SU-DHL-6 (cell line): ENCODE data around the gene NID1.

Experiments
- H2AFZ ChIP-seq: fragments of 200-600 bp; sonication (generic); 2 replicates; pipeline ENCODE4 v1.6.1; 2014; ENCODE audit warnings: low read depth, mild to moderate bottlenecking, moderate library complexity, mixed read lengths, antibody characterized with exemption, low read length; ENCODE audit not compliant: severe bottlenecking
- H3F3A ChIP-seq: fragments of 200-600 bp; shearing (Covaris generic); 2 replicates; pipeline ENCODE4 v1.6.0; 2016; ENCODE audit warnings: antibody characterized with exemption, mild to moderate bottlenecking; ENCODE audit not compliant: insufficient read depth
- H3K27ac ChIP-seq: fragments of 200-600 bp; sonication (generic); 2 replicates; pipeline ENCODE4 v1.5.1; 2016; ENCODE audit warnings: low read depth, mild to moderate bottlenecking, low read length, moderate library complexity, mixed read lengths
- H3K27me3 ChIP-seq: fragments of 200-600 bp; sonication (generic), shearing (Covaris generic); 2 replicates; pipeline ENCODE4 v1.6.0; 2014; ENCODE audit warnings: mild to moderate bottlenecking, low read length
- H3K36me3 ChIP-seq: fragments of 200-600 bp; sonication (generic); 2 replicates; pipeline ENCODE4 v1.6.1; 2014; ENCODE audit warnings: mild to moderate bottlenecking, low read length, mixed read lengths
- H3K4me2 ChIP-seq: fragments of 300-600, 200-600 bp; shearing (Covaris generic), sonication (generic); 2 replicates; pipeline ENCODE4 v1.6.0; 2014; ENCODE audit warnings: low read length, low read depth, mild to moderate bottlenecking; ENCODE audit not compliant: poor library complexity, severe bottlenecking
- H3K4me3 ChIP-seq: fragments of 200-600 bp; sonication (generic); 2 replicates; pipeline ENCODE4 v1.5.1; 2014; ENCODE audit warnings: antibody characterized with exemption, low read length, mild to moderate bottlenecking, mixed read lengths; ENCODE audit not compliant: insufficient read depth, poor library complexity, severe bottlenecking
- H3K79me2 ChIP-seq: fragments of 200-600 bp; sonication (generic); 2 replicates; pipeline ENCODE4 v1.6.1; 2014; ENCODE audit warnings: mild to moderate bottlenecking, low read length, moderate library complexity; ENCODE audit not compliant: insufficient read depth
- H3K9ac ChIP-seq: fragments of 200-600 bp; sonication (generic); 2 replicates; pipeline ENCODE4 v1.7.0; 2014; ENCODE audit warnings: mild to moderate bottlenecking, low read length
- H3K9me2 ChIP-seq: fragments of 200-600 bp; sonication (generic); replicated peaks from 2 replicates; pipeline ENCODE4 v1.6.1; 2014; ENCODE audit warnings: low read length; ENCODE audit not compliant: insufficient read depth
- H3K9me3 ChIP-seq: fragments of 200-600 bp; sonication (generic); 2 replicates; pipeline ENCODE4 v1.6.1; 2014; ENCODE audit warnings: low read length, mixed read lengths; ENCODE audit not compliant: insufficient read depth
- H4K20me1 ChIP-seq: fragments of 200-600 bp; sonication (generic); 2 replicates; pipeline ENCODE4 v1.6.1; 2014; ENCODE audit warnings: low read depth, mild to moderate bottlenecking, antibody characterized with exemption, low read length, moderate library complexity, mixed read lengths
- CTCF ChIP-seq: fragments of 200-600 bp; sonication (generic); IDR thresholded peaks from one replicate; pipeline ENCODE4 v1.5.1; 2017; ENCODE audit warnings: antibody characterized with exemption, mild to moderate bottlenecking, low read length, moderate library complexity; ENCODE audit not compliant: insufficient read depth, poor library complexity, severe bottlenecking
- EZH2phosphoT487 ChIP-seq: fragments of 200-600 bp; sonication (generic), shearing (Covaris generic); conservative IDR thresholded peaks from 2 replicates; pipeline ENCODE4 v1.6.1; 2018; ENCODE audit warnings: mild to moderate bottlenecking, antibody characterized with exemption, low read length, moderate library complexity, mixed read lengths

NID1 gene

GRCh38 chr1:236021424-236022135 lies 43.3 kb downstream of the NID1 start:
- no peaks in the 10 kb centered on the region for H3F3A ChIP-seq
- H3K4me3 ChIP-seq = no peak overlapping the region
- H3K27ac ChIP-seq = no peak overlapping the region
- no peak overlapping the region for H3K9ac ChIP-seq
- TF ChIP-seq CTCF (no peak), EZH2phosphoT487 (no peak)
- H3K79me2 ChIP-seq = no peaks in the 10 kb centered on the region
- no peaks in the 10 kb centered on the region for H3K27me3 ChIP-seq
- H3K4me2 ChIP-seq = no peak overlapping the region
- H3K9me2 ChIP-seq = no peaks in the 10 kb centered on the region
- no peaks in the 10 kb centered on the region for H3K9me3 ChIP-seq
- H3K36me3 ChIP-seq = no peaks in the 10 kb centered on the region
- no peaks in the 10 kb centered on the region for H4K20me1 ChIP-seq
- H2AFZ ChIP-seq = no peak overlapping the region

DNA sequence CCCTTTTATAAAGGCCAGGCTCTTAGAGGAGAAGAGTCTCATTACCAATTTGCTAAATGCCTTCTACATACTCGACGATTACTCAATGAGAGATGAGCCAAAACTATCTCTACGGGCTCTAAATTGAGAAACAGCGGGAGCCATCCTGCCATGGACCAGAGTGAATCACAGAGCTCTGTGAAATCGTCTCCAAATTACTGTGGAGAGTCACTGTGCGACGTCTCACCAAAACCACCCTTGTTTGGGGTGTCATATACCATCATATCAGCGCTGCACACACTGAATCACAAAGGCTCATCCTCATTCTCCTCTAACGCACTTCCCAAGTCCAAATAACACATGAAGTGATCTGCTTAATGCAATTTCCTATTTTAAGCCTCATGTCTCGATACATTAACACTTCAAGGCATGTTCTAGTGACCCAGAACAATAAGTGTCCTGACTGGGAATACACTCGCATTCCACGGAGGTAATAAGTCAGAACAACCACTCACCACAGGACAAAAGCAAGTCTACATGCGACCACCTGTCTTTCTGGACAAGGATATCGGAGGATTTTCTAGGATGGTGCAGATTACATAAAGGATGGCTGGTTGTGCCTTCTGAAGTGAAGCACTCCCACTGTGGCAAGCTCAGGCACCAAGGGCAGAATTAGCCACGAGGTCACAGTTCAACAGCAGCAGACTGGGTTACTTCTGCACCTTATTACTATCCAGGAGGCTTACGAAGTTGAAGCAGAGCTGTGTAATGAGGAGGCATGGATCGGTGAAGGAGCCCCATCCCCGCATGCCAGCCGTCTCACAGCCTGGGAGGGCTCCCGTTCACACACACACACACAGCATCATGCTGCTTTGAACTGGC lies 44.3 kb downstream of the NID1 start:
- H3K9ac ChIP-seq = no peak overlapping the region
- no peaks in the 10 kb centered on the region for H4K20me1 ChIP-seq
- no peak overlapping the region for H2AFZ ChIP-seq
- TF ChIP-seq CTCF (no peak), EZH2phosphoT487 (no peak)
- no peaks in the 10 kb centered on the region for H3F3A ChIP-seq
- no peak overlapping the region for H3K27ac ChIP-seq
- no peaks in the 10 kb centered on the region for H3K9me2 ChIP-seq
- H3K4me2 ChIP-seq = no peak overlapping the region
- H3K27me3 ChIP-seq = no peaks in the 10 kb centered on the region
- no peaks in the 10 kb centered on the region for H3K36me3 ChIP-seq
- H3K9me3 ChIP-seq = no peaks in the 10 kb centered on the region
- H3K79me2 ChIP-seq = no peaks in the 10 kb centered on the region
- H3K4me3 ChIP-seq = no peak overlapping the region

DNA sequence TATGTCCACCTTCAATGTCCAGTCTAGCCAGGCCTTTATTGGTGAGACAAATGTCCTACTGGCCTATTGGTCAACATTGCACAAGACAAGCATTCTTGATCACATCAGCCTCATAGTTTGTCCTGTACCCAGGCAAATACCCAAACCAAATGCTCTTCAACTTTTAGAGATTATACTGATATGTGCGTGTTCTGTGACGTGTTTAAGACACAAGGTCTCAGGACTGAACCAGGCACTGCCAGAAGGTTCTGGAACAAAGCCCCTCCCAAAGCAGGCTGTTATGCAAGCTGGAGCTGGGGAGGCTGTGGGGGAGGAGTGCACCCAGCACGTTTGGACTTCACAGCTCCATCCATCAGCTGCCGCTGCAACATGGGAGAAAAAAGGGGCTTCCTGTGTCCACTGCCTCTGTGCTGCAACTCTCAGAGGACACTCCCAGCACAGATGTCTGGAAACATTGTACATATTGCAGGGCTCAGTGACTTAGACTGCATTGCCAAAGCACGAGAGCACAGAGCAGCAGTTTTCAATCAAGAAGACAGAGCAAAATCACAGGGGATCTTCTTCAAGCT lies 45.9 kb downstream of the NID1 start:
- Histone ChIP-seq H3K79me2 (no peaks in the 10 kb centered on the region), H4K20me1 (no peaks in the 10 kb centered on the region), H3K9me3 (no peaks in the 10 kb centered on the region), H3K36me3 (no peaks in the 10 kb centered on the region), H3F3A (no peaks in the 10 kb centered on the region), H3K4me2 (no peak overlapping the region), H2AFZ (no peak overlapping the region), H3K9me2 (no peaks in the 10 kb centered on the region), H3K27me3 (no peaks in the 10 kb centered on the region), H3K27ac (no peak overlapping the region), H3K4me3 (no peak overlapping the region), H3K9ac (no peak overlapping the region)
- TF ChIP-seq CTCF = no peak
- no peak for TF ChIP-seq EZH2phosphoT487
